OCI-M2 (cell line): ENCODE measurements around the gene SIGLEC12.
A peak's percentile ranks its signal among the peaks of the same experiment; 100 is the strongest.

Source experiments
- DNase-seq: peaks from one replicate; lab custom pipeline; 2025; ENCODE audit not compliant: unreplicated experiment; lab: John Stamatoyannopoulos, UW

SIGLEC12 gene

DNA sequence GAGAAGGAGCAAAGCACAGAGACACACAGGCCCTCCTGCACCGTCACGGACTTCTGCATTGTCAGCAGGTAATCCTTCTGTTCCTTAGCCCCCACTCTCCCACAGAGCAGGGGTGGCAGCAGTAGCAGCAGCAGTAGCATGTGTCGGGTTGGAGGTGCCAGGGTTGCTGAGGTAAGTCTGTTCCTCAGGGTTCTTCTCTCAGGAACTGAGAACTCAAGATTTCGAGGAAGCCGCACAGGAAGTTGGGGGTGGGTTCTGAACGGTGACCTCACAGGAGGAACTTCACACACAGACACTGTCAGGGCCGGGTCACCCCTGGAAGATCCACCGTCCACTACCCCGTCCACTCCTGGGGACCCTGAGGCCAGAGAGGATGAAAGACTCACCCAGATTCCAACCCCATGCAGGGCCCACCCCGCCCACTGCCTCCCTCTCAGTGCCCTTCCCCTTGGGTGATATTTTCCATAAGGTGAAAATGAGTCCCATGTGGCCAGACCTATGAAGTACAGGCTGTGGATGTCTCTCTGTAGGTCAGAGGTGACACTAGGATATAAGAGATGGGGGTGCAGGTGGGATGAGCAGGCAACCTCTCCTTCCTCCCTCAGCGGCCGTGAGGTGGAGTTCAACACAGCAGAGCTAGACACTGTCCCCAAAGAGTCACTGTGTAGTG is at the start of gene SIGLEC12:
Gene SIGLEC12, minus strand, starts transcription at position 207 of the 670 bp plus-strand sequence. Its CDS starts 67 bp downstream, at position 140.
- DNase-seq: no peak

DNA sequence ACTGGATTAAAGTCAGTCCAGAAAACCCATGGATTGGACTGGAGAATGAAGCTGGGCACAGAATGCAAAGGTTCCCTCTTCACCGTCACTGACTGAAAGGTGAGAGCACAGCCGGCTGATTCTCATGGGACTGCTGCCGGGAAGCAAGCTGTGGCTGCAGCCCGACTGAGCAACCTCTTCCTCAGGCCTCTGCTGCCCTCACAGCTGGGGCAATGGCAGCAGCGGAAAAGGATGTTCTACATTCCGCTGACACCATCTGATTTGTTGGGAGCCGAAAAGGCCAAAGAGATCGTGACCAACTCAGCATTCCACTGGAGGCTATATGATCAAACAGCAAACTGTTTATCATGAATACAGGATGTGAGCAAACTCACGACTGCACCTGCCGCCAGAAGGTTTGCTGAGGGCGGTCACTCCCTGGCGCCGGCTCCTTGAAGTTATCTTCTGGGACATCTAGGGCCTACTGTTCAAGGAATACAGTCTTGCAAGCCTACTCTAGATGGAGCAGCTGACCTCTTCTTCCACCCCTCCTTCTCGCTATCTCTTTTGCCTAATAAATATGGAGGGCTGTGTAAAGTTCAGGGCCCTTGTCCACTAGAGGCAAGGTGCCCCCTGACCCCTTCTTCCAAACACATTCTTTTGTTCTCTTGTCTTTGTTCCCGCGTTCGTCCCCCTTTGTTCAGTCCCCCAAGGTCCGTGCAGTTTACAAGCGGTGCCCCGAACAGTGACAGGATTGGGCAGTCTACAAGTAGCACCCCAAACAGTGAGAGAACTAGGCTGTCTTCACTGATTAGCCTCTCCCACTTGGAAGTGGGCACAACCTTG is 49.5 kb upstream of the SIGLEC12 start:
- DNase-seq: no peak

DNA sequence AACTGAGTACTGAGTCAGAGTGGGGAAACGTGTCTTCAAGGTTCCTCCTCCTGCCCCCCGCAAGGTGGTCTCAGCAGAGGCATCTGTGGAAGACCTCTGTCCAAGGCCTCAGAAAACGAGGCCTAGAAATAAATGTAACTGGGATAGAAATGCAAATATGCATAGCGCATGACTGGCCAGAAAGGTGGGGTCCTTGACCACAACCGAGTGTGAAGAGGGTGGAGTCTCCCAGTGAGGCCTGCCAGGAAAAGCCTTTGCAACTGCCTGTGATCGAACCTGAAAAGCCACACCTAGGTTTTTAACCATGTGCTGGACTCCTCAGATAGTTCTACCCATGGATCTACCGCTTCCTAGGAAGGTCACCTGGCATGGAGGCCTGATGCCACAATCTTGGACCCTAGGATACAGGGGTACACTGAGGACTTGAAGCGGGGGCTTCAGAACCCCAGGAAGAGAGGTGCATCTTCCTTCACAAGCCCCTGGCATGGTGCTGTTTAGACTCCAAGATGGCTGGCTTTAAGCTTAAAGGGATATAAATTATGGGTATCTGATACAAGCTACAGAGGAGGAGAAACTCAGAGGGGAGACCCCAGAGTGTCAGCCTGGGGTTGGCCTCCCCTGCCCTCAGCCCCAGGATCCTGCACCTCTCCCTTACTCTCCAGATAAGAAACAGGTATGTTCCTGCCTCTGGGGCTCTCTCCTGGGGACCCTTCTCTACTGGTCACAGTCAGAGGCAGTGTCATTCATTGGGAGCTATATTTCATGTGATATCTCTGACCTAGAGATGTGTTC is 48.1 kb upstream of the SIGLEC12 start:
- DNase-seq: no peak

DNA sequence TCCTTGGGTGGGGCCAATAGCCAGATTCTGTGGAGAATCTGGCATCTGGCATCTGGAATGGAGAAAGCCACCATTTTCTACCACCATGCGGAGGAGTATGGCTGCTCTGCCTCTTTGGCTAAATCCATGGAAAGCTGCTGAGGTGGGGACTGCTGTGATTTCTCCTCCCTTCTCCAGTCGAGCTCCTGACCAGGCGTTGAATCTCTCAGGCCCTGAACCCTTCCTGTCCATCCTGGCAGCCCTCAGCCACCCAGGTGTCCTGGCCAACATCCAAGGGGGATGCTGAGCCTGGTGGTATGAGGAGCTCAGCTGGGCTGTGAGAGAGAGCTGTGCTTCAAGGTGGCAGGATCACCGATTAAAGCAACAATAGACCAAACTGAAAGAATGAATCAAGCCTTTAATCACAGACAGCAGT is 47.3 kb upstream of the SIGLEC12 start:
- DNase-seq: no peak

DNA sequence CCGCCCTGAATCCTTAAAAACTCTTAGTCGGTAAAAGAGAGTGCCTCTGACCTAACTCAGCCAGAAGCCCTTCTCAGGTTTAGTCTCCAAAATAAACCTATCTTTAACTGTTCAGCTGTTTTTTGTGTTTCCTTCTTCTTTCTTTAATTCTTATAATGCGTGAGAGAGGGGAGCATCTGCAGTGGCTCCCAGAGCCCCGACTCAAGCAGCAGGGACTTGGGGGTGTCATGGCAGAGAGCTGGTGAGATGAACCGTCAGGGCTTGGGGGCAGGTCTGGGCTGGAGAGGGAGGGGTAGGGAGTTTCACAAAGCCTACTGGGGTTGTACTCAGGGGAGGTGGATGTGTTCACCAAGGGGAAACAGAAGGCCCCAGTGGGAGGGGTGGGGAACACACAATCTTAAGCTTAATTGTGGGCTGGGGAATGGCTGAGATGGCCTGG is 46.6 kb upstream of the SIGLEC12 start:
- DNase-seq: no peak

DNA sequence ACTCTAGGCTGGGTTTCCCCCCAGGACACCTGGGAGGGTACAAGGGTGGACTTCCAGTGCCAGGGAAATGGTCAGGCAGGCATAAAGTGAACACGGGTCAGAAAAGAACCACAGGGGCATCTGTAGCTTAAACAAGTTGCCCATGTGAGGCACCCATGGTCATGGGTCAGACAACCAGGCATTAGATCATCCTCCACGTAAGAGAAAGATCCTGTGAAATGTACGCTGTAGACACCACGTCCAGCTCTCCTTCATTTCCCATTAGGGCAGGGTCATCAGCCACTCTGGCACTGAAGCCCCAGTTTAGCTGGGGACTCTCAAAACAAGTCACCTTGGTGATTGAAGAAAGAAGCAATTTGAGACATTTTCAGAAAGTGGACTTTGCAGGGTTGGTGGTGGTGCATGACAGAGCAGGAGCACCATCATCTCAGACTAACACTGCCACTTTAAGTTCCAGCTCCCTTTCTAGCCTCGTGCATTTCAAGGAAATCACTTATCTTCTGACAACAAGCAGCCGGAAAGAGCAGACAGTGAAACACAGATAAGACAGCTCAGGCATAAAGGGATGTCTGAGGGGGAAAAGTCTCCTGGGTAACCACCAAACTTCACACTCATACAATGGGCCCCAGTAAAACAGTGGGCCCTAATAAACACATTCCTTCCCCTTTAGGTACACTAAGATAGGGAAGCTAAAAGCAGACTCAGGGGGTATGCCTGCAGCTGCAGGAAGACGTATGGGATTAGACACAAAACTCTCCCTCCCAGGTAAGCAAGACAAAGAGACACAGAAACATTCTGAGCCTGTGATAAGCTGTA is 46.0 kb upstream of the SIGLEC12 start:
- peak; percentile 80 for DNase-seq

DNA sequence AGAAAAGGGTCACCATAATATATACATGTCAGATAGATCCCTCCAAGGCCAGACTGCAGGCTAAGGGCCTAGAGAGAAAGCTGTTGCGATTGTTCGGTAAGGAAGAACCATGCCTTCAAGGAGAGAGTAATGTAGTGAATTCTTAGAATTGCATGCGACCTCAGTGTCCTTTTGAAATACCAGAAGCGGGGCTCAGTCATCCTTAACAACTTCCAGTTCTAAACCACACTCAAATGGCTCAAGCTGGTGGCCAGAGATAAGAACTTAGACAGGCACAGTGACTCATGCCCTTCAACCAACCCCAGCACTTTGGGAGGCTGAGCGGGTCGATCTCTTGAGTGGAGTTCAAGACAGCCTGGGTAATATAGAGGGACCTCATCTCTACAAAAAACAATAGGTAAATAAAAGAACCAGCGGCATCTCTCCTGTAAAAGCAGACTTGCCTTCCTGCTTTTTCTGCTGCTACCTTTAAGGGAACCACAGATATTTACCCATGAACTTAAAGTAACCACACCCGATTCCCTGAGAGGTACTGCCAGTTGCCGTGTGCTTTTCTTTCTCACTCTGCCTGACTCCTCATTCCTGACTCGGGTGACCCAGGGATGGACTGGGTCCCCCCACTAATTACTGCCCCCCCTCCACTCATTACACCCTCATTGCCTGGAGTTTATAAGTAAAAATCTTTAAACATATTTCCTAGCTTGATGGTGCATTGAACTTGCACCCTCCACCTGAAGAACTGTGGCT is 45.2 kb upstream of the SIGLEC12 start:
- DNase-seq: peak; percentile 85

DNA sequence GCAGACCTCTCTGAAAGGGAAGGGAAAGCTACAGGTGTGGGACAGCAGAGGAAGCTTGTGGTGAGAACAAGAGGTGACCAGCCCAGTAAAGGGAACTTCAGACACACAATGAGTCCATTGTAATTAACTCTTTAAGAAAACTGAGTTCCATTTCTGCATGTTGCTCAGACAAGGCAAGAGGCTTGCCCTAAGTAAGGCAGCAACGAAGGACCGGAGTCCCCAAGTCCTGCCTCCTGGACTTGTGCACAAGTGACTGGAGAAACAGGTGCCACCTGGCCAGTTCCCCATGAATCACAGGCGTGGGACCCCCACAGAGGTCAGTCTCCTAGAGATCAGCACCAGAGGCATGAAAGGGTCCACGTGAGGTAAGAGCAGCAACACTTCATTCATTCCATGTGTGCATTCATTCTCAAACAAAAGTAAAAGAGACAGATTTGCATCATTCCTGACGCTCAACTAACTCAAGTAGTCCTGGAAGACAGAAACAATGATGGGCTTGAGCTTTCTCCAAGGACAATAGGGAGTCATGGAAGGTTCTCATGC is 44.6 kb upstream of the SIGLEC12 start:
- no peak for DNase-seq

DNA sequence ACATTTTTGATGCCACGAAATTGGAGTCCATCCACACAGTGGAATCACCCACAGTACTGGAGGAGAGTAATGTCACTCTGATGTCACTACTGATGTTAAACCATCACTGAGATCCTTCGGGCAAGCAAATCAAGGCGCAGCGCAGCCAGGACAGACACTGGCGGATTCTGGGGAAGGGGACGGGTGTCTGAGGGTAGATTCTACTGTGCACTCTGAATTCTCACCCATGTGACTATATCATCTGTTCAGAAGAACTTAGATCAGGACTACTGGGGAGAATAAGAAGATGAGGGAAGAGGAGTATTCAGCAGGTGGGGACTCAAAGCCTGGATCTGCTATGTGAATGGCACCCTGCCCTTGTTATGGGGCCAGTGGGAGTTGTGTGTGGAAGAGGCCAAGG is 42.4 kb upstream of the SIGLEC12 start:
- no peak for DNase-seq

DNA sequence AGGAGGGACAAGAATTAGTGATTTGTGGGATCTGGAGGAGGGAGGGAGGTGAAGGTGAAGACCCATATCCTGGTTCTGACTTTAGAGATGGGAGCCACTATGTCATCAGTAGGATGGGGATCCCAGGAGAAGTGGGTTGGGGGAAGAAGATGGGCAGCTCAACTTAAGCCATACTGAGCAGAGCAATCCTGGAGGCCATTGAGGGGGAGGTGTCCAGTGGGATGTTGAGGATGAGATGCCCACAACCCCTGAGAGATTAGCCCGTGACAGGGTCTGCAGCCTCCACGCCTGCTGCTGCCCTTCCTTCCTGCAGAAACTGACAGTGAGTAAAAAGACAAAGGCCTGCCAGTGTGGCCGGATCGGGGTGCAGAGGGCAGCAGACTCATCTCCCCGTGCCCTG is 41.1 kb upstream of the SIGLEC12 start:
- DNase-seq: no peak

DNA sequence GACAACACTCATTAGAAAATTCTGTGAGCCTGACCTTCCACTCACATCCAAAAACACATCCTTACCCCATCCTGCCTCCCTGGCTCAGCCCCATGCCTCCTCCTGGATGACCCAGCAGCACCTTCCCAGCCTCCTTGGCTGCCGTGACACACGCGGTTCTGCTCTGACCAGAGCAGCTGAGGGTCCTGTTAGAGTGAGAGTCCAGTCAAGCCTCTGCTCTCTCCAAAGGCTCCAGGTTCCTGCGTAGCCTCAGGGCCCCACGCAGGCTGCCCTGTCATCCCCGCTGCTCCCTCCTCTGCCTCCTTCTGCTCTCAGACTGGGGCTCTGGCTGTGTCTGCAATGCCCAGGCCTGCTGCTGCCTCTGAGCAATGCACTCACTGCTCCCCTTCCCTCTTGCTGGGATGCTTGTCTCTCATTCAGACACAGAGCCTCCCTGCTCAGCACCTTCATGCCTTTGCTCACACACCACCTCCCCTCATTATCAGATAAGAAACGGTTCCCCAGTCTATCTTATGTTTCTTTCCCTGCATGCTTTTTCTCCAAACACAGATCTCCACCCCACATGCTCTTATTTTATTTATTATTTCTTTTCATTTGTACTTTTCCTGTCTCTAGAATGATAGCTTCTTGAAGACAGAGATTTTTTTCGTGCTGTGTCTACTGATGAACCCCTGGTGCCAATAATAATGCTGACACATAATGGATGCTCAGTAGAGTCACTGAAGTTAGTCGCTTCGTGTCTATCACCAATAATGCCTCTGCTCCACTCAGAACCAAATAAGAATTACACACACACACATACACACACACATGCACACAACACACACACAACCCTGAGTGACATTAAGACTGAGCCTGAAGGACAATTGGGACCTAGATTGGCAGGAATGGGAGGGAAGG is 40.1 kb upstream of the SIGLEC12 start:
- no peak for DNase-seq

DNA sequence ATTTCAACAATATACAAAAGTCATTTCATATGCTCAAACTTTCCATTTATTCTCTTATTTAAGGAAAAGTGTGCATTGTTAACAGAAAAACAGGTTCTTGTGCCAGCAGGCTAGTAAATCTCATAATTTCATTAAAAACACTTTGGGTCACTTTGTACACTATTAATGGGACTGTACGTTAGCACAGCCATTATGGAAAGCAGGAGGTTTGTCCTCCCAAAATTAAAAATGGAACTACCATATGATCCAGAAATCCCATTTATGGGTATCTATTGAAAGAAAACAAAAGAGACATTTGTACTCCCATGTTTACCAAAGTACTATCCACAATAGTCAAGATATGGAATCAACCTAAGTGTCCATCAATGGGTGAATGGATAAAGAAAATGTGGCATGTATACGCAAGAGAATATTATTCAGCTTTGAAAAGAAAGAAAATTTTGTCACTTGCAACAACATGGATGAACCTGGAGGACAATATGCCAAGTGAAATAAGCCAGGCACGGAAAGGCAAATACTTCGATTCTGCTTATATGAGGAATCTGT is 38.3 kb upstream of the SIGLEC12 start:
- DNase-seq: no peak

DNA sequence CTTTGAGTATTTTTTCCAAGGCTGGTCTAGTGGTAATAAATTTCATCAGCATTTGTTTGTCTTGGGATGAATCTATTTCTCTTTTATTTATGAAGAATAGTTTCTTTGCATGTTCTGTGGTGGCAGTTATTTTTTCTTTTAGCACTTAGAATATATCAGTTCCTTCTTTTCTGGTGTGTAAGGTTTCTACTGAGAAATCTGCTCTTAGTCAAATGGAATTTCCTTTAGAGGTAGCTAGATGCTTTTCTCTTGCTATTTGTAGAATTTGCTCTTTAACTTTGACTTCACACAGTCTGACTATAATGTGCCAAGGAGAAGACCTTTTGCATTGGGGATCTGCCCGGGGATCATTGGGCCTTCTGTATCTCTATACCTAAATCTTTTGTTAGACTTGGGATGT is 33.9 kb upstream of the SIGLEC12 start:
- no peak for DNase-seq

DNA sequence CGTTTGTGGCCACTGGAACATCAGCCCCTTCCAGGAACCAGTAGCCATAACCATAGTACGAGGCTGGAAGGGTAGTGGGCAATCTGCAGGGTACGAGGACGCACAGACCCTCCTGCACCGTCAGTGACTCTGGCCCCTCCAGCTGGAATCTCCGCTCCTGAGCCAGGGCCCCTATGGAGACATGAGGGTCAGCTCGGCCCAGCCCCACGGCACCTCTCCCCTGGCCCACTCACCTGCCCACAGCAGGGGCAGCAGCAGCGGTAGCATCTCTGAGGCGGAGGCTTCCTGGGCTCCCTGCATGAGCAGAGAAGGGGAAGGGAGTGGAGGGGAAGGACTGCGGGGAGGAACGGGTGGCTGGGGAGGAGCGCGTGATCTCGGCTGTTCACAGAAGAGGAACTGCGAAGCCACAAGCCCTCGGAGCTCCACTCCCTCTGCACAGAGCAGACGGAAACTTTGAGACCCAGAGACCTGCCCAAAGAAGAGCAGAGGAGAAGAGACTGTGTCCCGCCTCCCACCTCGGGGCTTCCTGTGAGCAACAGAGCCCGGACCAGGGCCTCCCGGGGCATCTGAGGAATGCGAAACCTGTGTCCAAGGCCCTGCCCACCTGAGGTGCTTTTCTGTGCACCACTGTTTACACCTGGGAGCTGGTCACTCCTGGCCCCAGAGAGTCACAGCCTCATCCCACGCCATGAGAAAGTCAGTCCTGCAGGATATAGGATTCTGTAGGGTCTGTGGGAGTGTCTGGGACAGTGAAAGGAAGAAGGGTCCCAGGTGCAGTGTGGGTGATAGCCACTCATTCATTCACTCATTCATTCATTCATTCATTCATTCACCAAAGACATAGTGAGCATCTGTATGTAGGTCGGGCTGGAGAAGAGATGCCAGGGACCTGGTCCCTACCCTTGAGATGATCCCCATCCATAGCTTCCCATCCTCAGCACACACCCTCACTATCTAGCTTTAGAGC is 30.0 kb upstream of the SIGLEC12 start, which contains the start of gene SIGLEC6:
Gene SIGLEC6, minus strand, starts transcription at position 322 of the 967 bp plus-strand sequence. Its CDS starts 22 bp downstream, at position 300.
- peak; percentile 46 for DNase-seq

DNA sequence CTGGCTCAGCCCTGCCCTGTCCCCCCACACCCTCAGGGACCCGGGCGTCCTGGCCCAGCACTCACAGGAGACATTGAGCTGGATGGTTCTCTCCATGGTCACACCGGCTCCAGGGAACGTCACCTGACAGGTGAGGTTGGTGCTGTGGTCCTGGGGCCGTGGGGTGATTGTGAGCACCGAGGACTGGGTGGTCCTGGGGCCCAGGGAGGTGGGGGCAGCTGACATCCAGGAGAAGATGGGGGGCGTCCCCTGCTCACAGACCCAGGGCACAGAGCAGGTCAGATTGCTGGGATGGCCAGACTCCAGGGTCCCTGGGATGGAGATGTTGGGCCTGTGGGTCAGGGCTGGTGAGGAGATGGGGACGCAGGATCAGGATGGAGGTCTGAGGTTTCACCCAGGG is 29.0 kb upstream of the SIGLEC12 start:
- no peak for DNase-seq

DNA sequence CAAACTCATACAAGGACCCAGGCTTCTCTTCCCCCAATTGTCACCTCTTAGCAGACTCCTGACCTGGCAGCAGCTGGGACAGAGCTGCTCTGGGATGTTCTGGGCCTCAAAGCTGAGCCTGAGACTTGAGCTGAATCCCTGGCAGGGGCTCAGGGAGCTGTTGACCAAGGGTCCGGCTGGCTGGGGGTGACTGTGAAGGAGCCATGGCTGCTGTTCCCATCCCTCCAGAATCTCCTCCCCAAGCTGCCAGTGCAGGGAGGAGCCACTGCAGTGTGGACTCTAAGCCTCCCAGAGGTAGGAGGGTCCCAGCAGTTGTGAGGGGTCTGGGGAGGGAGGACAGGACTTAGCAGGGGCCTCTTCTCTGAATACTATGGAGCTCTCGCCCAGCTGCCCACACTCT is 27.7 kb upstream of the SIGLEC12 start:
- no peak for DNase-seq

DNA sequence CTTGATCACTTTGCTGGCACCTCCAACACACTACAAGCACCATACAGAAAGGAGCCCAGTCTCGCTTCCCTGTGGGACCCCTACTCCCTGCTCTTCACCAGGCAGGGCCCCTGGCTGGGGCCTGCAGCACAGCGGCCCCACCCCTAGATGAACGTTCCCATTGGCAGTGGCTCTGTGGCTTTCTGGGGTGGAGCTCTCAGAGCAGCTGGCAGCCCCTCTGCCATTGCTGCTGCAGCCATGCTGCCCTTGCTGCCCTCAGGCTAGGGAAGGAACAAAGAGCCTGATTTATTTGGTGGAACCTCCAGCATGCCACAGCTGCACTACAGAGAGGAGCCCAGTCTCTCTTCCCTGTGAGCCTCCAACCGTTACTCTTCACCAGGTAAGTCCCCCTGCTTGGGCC is 24.1 kb upstream of the SIGLEC12 start:
- no peak for DNase-seq
